Right lobe of liver (tissue), 6 donors: ENCODE data around the gene PCGF1. TPM values are rescaled to one million over a fixed set of nuclear protein-coding genes. Genes with fewer than 3 reads are reported as not detected.

ENCODE experiments used
- ATAC-seq, 4 donors: fragments of 200-7000 bp; cut with Tn5 transposase; one replicate each; pipeline ENCODE4 v1.9.1; 2020; ENCODE audit warnings: mild to moderate bottlenecking in 4 of 4, moderate library complexity in 4 of 4
- DNase-seq, 3 donors: peaks; one replicate each; pipeline ENCODE4 v3.0.0-alpha.2; 2020
- H3K27ac ChIP-seq, 3 donors: fragments of 200-600 bp; one replicate each; pipeline ENCODE4 v1.8.0; 2022
- H3K27me3 ChIP-seq, 2 donors: fragments of 200-600 bp; one replicate each; pipeline ENCODE4 v1.8.0; 2022
- H3K36me3 ChIP-seq, 4 donors: fragments of 200-600 bp; sonication (generic) in 1 of 4; one replicate each; pipeline versions ENCODE4 v1.5.1 to v1.8.0; 2017 to 2022; ENCODE audit warnings: control low read depth in 1 of 4
- H3K4me1 ChIP-seq, 4 donors: fragments of 200-600 bp; sonication (generic) in 1 of 4; one replicate each; pipeline versions ENCODE4 v1.5.1 to v1.8.0; 2017 to 2022; ENCODE audit warnings: control low read depth in 1 of 4
- H3K4me3 ChIP-seq, 3 donors: fragments of 200-600 bp; one replicate each; pipeline ENCODE4 v1.8.0; 2022
- H3K9me3 ChIP-seq, 4 donors: fragments of 200-600 bp; sonication (generic) in 1 of 4; one replicate each; pipeline versions ENCODE4 v1.5.1 to v1.8.0; 2017 to 2022; ENCODE audit warnings: control low read depth in 1 of 4
- CTCF ChIP-seq, 4 donors: fragments of 200-600 bp in 3 of 4; fragments of 450-650 bp in 1 of 4; IDR thresholded peaks; one replicate each; pipeline versions ENCODE4 v1.5.1 to v1.8.0; 2016 to 2022; ENCODE audit warnings: antibody characterized with exemption in 4 of 4, mild to moderate bottlenecking in 2 of 4
- POLR2A ChIP-seq: fragments of 450-650 bp; IDR thresholded peaks from one replicate; pipeline ENCODE4 v1.6.1; 2017; ENCODE audit warnings: antibody characterized with exemption, mild to moderate bottlenecking
- WGBS: methylation state at CpG from one replicate; pipeline ENCODE4 v1.1.6; 2018; ENCODE audit warnings: low coverage, low lambda C conversion rate; ENCODE audit not compliant: insufficient coverage; ENCODE audit errors: missing lambda C conversion rate; 5-methylcytosine and 5-hydroxymethylcytosine counted together
- intact Hi-C, 2 donors: fragments of 100-400 bp; cut with DNase I; formaldehyde crosslinking; loops; one replicate each; pipeline versions ENCODE4 v1.11.2 to v1.14.1; 2022
- total RNA-seq, 6 experiments: library from RNA; depleted of rRNA in 2 of 6; stranded (reverse); fragments of >200 nt in 2 of 6; fragmentation: NEBNext Ultra II Directional in 3 of 6; extraction: Animal tissue kit (Norgen Biotek cat#: 25700) in 3 of 6; gene quantifications; one replicate each; pipeline versions ENCODE4 v1.1.0 to v1.2.4, GENCODE V29; 2016 to 2023
- donor health status: DM: no; HTN: yes; CAD: no.
- donor health status: DM: no; HTN: no; CAD: no.
- donor health status: DM: no; HTN: no; CAD: no.
- donor health status: DM: no; HTN: yes; CAD: no.
- donor health status: DM: no; HTN: yes; CAD: no.

Gene PCGF1
- total RNA-seq, 6 experiments from 2014 or later, result 9.6 to 17.5 (median 13.3) TPM

DNA sequence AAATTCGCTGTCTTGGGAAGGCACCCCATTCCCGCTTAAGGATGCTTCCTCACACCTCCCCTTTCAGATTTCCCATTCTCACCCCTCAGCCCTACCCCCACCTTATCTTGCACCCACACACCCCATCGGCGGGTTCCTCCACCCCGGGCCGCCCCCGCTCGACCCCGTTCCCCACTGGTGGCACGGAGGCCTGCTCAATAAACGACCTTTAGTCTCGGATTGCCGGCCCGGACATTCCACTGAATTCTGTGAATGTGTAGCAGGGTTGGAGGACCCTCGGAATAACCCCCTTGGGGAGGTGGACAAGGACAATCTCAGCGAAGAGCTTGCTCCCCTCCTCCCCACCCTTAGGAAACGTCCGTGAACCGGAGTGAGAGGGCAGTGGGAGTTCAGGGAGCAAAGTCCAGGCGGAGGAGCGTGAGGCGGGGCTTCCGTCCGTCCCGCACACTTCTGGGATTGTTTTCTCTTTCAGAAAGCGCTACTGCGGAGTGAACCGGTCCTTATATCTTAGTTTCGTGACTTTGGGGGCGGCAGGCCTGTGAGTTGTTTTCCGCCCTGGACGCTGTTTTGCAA is 5.3 kb downstream of the PCGF1 start:
- Histone ChIP-seq H3K27me3 (no peaks in the 10 kb centered on the region), H3K27ac (peak overlapping the region; percentile 66 to 93 (median 93)), H3K4me1 (peaks cover 0 to 71% (median 25%) of the 10 kb centered on the region in 4 donors), H3K36me3 (no peaks in the 10 kb centered on the region), H3K9me3 (no peaks in the 10 kb centered on the region), H3K4me3 (peak overlapping the region; percentile 60 to 84 (median 82))
- intact Hi-C loops, result no loop called here
- peak; percentile 73 to 87 (median 85) for DNase-seq
- ATAC-seq, result peak; percentile 54 to 69 (median 60)
- no peak for TF ChIP-seq POLR2A
- WGBS, result 4% methylated on average over 20 of the region's 32 CpGs

- DNase-seq (no peak), ATAC-seq (no peak)
- intact Hi-C loops, result no loop called here
- Histone ChIP-seq H3K9me3 (no peaks in the 10 kb centered on the region), H3K27me3 (no peaks in the 10 kb centered on the region), H3K4me1 (peaks cover 0 to 75% (median 25%) of the 10 kb centered on the region in 4 donors), H3K4me3 (peak overlapping the region; percentile 60 to 84 (median 82)), H3K27ac (peak overlapping the region in 2 of 3 donors; percentile 93), H3K36me3 (no peaks in the 10 kb centered on the region)
- TF ChIP-seq POLR2A (no peak), CTCF (IDR thresholded peaks at IDR 0.05) (no peak)
- WGBS, result 39% methylated on average over 14 of the region's 18 CpGs
Measured at GRCh38 chr2:74501335-74502071, 6.0 kb downstream of the PCGF1 start.

DNA sequence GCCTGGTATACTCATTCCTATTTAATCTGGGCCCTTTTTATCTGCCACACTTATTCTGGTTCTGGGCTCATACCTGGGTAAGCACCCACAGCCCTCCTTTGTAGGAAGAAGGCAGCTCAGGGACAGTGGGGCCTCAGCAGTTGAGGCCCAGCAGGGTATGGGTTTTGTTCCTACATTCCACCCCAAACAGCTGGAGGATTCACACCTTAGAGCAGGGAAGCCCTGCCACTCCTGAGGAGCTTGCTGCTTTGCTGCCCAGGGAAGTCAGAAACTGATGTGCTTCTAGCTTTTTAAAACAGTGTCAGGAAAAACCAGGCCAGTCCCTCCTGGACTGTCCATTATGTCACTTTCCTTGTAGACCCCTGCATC is 6.9 kb downstream of the PCGF1 start:
- Histone ChIP-seq H3K9me3 (no peaks in the 10 kb centered on the region), H3K36me3 (no peaks in the 10 kb centered on the region), H3K4me3 (no peak overlapping the region), H3K27me3 (no peaks in the 10 kb centered on the region), H3K27ac (no peak overlapping the region), H3K4me1 (peaks cover 0 to 66% (median 20%) of the 10 kb centered on the region in 4 donors)
- DNase-seq, result no peak
- ATAC-seq, result no peak
- TF ChIP-seq POLR2A, result no peak
- TF ChIP-seq CTCF (IDR thresholded peaks at IDR 0.05), result no peak
- intact Hi-C loops, result no loop called here

DNA sequence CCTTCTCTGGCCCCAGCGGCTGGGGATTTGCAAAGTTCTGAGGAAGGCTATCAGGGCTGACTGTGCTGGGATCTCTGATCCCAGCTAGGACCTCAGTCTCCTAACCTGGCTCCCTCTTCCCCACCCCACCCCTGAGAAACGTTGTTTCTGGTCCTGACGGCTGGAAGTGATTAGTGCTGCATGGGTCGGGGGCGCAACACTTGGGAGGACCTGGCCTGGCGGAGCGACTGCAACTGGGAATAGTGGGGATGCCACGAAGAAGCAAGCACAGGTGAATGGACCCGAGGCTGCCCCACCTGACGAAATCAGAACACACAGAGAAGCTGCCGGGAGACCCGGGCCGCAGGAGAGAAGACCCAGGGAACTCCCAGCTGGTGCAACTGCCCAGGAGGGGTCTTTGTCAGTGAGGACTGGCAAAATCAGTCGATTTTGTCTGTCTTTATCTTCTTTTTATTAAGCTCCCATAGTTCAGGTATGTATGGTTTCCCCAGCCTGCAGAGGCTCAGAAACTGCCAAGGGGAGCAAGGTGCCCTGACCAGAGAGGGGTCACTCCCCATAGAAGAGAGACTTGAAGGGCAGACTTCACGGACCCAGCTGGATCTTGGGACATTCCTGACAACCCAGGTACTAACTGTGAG is 7.4 kb downstream of the PCGF1 start:
- H3K9me3 ChIP-seq, result no peaks in the 10 kb centered on the region
- H3K36me3 ChIP-seq, result no peaks in the 10 kb centered on the region
- H3K4me3 ChIP-seq, result peak overlapping the region in 2 of 3 donors; percentile 44 to 55
- peak overlapping the region in 1 of 3 donors; percentile 66 for H3K27ac ChIP-seq
- intact Hi-C loops, result no loop called here
- WGBS, result 51% methylated on average over 10 of the region's 15 CpGs
- peaks cover 0 to 61% (median 18%) of the 10 kb centered on the region in 4 donors for H3K4me1 ChIP-seq
- no peak for DNase-seq
- no peaks in the 10 kb centered on the region for H3K27me3 ChIP-seq
- TF ChIP-seq POLR2A (no peak), CTCF (IDR thresholded peaks at IDR 0.05) (no peak)
- ATAC-seq, result no peak
